Measurements from ENCODE around the gene MAGI2.

The MAGI2 gene

GRCh38 chr7:78179211-78179610 lies 1274.3 kb downstream of the MAGI2 start:
- DNase-seq (ENCODE audit: low spot score): no peak

GRCh38 chr7:78178319-78178718 lies 1275.1 kb downstream of the MAGI2 start:
- no peak for DNase-seq (ENCODE audit: low spot score)

GRCh38 chr7:78176171-78176570 lies 1277.3 kb downstream of the MAGI2 start:
- DNase-seq (ENCODE audit: low spot score): peak; percentile 43

GRCh38 chr7:78175330-78176100 lies 1278.0 kb downstream of the MAGI2 start:
- no peak for DNase-seq (ENCODE audit: low spot score)

- DNase-seq (ENCODE audit: low spot score): no peak
Observed at GRCh38 chr7:78173666-78174065, 1279.8 kb downstream of the MAGI2 start.

GRCh38 chr7:78172933-78173591 lies 1280.4 kb downstream of the MAGI2 start:
- peak; percentile 47 for DNase-seq (ENCODE audit: low spot score)

GRCh38 chr7:78172267-78172757 lies 1281.2 kb downstream of the MAGI2 start:
- DNase-seq (ENCODE audit: low spot score): no peak

- no peak for DNase-seq (ENCODE audit: low spot score)
Observed at GRCh38 chr7:78171398-78171797, 1282.1 kb downstream of the MAGI2 start.

GRCh38 chr7:78170815-78171214 lies 1282.7 kb downstream of the MAGI2 start:
- no peak for DNase-seq (ENCODE audit: low spot score)

- no peak for DNase-seq (ENCODE audit: low spot score)
Observed at GRCh38 chr7:78169992-78170391, 1283.5 kb downstream of the MAGI2 start.

GRCh38 chr7:78168865-78169264 lies 1284.6 kb downstream of the MAGI2 start:
- DNase-seq (ENCODE audit: low spot score): no peak

GRCh38 chr7:78167860-78168259 lies 1285.6 kb downstream of the MAGI2 start:
- no peak for DNase-seq (ENCODE audit: low spot score)

- DNase-seq (ENCODE audit: low spot score): no peak
Observed at GRCh38 chr7:78165854-78166253, 1287.6 kb downstream of the MAGI2 start.

GRCh38 chr7:78165454-78165853 lies 1288.0 kb downstream of the MAGI2 start:
- DNase-seq (ENCODE audit: low spot score): no peak

GRCh38 chr7:78164459-78164858 lies 1289.0 kb downstream of the MAGI2 start:
- DNase-seq (ENCODE audit: low spot score): no peak

GRCh38 chr7:78161781-78162180 lies 1291.7 kb downstream of the MAGI2 start:
- no peak for DNase-seq (ENCODE audit: low spot score)

GRCh38 chr7:78159545-78159944 lies 1293.9 kb downstream of the MAGI2 start:
- DNase-seq (ENCODE audit: low spot score): no peak

- DNase-seq (ENCODE audit: low spot score): no peak
Observed at GRCh38 chr7:78153285-78153684, 1300.2 kb downstream of the MAGI2 start.

- peak; percentile 61 for DNase-seq (ENCODE audit: low spot score)
Observed at GRCh38 chr7:78151229-78151628, 1302.2 kb downstream of the MAGI2 start.

GRCh38 chr7:78149787-78150186 lies 1303.7 kb downstream of the MAGI2 start:
- DNase-seq (ENCODE audit: low spot score): peak; percentile 78

GRCh38 chr7:78148166-78148894 lies 1305.1 kb downstream of the MAGI2 start:
- DNase-seq (ENCODE audit: low spot score): no peak

GRCh38 chr7:78146546-78146945 lies 1306.9 kb downstream of the MAGI2 start:
- no peak for DNase-seq (ENCODE audit: low spot score)

- no peak for DNase-seq (ENCODE audit: low spot score)
Observed at GRCh38 chr7:78143661-78144060, 1309.8 kb downstream of the MAGI2 start.

Data from AG20443 (cell line).